ENCODE data around the gene HEATR5A.
"Not testable (repeated sequence)": the region's sequence is repeated elsewhere in the genome, so short reads cannot be mapped to it uniquely, and the experiment has no call there.

The HEATR5A gene

GRCh38 chr14:31391473-31391872, 28.9 kb downstream of the HEATR5A start:
- in situ Hi-C loops (cut with MboI; ENCODE audit: low sequenced_read_pairs), result no loop called here

DNA sequence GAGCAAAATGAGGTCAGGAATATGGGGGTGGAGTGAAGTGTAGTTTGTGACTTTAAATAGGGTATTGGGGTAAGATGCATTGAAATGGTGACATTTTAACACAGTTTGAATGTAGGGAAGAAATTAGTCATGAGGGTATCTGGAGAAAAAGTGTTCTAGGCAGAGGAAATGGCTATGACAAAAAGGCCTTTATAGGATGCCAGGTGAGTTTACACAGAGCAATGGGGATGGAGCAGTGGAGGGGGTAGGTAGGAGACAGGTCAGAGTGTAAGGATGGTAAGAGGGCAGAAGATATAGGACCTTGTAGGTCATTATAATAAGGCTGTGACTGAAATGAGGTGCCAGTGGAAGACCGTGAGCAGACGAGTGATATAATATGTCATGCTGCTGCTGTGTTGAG, 30.4 kb downstream of the HEATR5A start:
- in situ Hi-C loops (cut with MboI; ENCODE audit: low sequenced_read_pairs), result no loop called here

- in situ Hi-C loops (cut with MboI; ENCODE audit: low sequenced_read_pairs), result no loop called here
Observed at GRCh38 chr14:31388687-31389413, 31.5 kb downstream of the HEATR5A start.

- in situ Hi-C loops (cut with MboI; ENCODE audit: low sequenced_read_pairs), result no loop called here
Observed at GRCh38 chr14:31387091-31387490, 33.3 kb downstream of the HEATR5A start.

- in situ Hi-C loops (cut with MboI; ENCODE audit: low sequenced_read_pairs), result no loop called here
Observed at GRCh38 chr14:31386271-31386670, 34.1 kb downstream of the HEATR5A start.

DNA sequence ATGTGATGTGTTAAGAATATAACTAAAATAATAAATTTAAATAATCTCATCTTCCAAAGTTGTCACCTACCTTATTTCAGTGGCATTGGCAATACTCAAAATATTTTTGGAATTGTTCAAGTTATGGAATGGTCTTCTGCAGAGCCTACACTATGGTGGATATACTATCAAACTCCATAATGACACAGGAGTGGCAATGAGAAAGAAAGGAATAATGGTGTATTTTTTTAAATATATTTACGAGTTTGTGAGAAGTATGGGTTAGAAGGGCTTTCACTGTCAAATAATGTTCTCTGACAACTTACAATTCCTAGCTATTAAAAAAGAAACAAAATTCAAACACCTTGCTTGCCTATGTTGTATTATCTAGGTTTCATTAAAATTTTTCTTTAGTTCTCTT, 38.1 kb downstream of the HEATR5A start:
- in situ Hi-C loops (cut with MboI; ENCODE audit: low sequenced_read_pairs), result no loop called here

DNA sequence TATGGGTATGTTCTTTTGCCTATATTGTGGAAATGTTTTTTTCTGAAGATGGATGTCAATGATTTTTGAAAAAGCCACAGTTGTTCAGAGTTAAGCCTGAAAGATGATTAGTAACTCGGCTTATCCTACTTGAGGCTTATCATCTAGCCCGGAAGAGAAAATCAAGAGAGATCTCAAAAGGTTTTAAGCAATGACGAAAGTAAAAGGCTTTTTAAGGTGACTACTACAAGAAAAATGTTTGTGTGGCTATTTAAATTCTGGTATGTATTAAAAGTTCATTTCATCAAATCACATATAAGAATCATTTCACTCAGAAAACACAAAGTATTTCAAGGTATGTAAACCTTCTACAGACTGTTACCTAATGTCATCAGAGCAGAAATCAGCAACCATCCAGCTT, 40.2 kb downstream of the HEATR5A start:
- in situ Hi-C loops (cut with MboI; ENCODE audit: low sequenced_read_pairs), result no loop called here

GRCh38 chr14:31379125-31379947, 41.0 kb downstream of the HEATR5A start:
- in situ Hi-C loops (cut with MboI; ENCODE audit: low sequenced_read_pairs), result not testable (repeated sequence)

DNA sequence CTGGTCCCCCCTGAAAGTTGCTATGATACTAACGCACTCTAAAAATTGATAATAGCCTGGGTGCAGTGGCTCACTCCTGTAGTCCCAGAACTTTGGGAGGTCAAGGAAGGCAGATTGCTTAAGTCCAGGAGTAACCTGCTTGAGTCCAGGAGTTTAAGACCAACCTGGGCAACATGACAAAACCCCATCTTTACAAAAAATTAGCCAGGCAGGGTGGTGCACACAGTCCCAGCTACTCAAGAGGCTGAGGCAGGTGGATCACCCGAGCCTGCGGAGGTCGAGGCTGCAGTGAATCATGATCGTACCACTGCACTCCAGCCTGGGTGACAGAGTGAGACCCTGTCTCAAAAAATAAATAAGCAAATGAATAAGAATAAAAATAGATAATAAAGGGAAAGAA, 42.9 kb downstream of the HEATR5A start:
- in situ Hi-C loops (cut with MboI; ENCODE audit: low sequenced_read_pairs), result no loop called here

DNA sequence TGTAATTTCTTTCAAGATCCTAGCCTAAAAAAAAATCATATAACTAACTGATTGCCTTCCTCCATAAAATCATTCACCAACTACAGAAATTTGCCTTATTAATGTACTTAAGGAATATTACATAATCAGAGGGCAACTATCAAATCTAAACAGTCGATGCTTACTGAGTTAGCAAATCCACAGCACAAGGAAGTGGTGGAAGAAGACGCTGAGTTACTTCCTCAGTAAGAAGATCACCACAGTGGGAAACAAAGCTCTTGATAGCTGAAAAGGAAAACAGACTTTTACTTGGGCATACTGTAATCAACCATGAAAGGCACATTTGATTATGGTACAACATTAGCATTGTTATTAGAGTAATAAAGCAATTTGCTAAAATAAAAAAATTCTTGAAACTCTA, 48.7 kb downstream of the HEATR5A start:
- in situ Hi-C loops (cut with MboI; ENCODE audit: low sequenced_read_pairs), result loop anchor here (25.0 kb wide), 1 partner anchor 709 kb away; no protein-coding TSS in a partner anchor

DNA sequence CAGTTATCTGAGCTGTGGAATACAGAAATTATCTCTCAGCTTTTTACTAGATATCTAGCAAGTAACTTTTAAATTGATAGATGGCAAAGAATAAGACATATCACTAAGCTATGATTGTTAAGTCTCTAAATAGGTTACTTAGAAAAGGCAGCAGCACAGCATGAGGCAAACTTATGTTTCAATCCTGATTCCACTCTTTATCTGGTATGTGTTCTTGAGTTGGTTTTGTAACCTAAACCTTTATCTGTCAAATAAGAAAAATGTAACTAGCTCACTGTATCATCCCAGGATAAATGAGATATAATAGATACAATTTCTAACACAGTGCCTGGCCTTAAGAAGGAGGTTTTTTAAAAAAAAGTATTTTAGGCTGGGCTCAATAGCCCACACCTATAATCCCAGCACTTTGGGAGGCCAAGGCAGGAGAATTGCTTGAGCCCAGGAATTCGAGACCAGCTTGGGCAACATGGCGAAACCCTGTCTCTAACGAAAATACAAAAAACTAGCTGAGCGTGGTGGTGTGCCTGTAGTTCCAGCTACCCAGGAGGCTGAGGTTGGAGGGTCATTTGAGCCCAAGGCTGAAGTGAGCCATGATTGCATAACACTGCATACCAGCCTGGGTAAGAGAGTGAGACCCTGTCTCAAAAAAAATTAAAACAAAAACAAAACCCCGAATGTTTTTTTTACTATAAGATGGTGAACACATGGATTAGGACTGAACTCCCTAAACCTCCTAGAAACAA, 56.8 kb downstream of the HEATR5A start:
- in situ Hi-C loops (cut with MboI; ENCODE audit: low sequenced_read_pairs), result loop anchor here (25.0 kb wide), 1 partner anchor 701 kb away; no protein-coding TSS in a partner anchor

GRCh38 chr14:31362746-31363145, 57.6 kb downstream of the HEATR5A start:
- in situ Hi-C loops (cut with MboI; ENCODE audit: low sequenced_read_pairs), result loop anchor here (25.0 kb wide), 1 partner anchor 700 kb away; no protein-coding TSS in a partner anchor

GRCh38 chr14:31361761-31362160, 58.6 kb downstream of the HEATR5A start:
- in situ Hi-C loops (cut with MboI; ENCODE audit: low sequenced_read_pairs), result loop anchor here (25.0 kb wide), 1 partner anchor 699 kb away; no protein-coding TSS in a partner anchor

DNA sequence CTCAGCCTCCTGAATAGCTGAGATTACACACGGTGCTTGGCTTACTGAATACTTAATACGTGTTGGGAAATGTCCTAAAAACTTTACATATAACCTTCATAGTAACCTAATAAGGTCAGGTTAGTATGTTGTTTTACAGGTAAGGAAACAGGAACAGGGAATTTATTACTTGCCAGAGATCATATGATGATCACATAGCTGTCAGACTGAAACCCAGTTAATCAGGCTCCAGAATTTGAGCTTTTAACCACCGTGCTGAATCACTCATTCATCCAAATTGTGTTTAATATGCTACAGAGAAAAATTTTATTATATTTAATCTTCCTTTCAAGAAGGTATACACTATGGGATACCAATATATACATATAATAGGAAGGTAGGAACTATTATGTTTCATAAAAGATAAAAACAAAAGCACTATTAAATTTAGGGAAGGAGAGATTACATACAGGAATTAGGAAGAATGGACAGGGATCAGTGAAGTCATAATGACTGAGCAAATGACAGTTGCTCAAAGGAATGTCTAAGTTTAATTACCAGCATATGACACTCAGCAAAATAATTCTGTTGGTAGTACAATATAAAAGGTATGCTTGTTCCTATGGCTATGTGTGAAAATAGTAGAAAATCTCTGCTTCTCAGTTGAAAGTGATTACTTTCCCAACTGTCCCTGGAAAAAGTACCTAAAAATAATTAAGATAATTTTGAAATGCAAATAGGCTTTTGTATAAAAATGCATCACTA, 59.3 kb downstream of the HEATR5A start:
- in situ Hi-C loops (cut with MboI; ENCODE audit: low sequenced_read_pairs), result loop anchor here (25.0 kb wide), 1 partner anchor 699 kb away; no protein-coding TSS in a partner anchor

GRCh38 chr14:31357279-31357678, 63.1 kb downstream of the HEATR5A start:
- in situ Hi-C loops (cut with MboI; ENCODE audit: low sequenced_read_pairs), result loop anchor here (25.0 kb wide), 1 partner anchor 695 kb away; no protein-coding TSS in a partner anchor

- in situ Hi-C loops (cut with MboI; ENCODE audit: low sequenced_read_pairs), result no loop called here
Observed at GRCh38 chr14:31346097-31346496, 74.3 kb downstream of the HEATR5A start.

DNA sequence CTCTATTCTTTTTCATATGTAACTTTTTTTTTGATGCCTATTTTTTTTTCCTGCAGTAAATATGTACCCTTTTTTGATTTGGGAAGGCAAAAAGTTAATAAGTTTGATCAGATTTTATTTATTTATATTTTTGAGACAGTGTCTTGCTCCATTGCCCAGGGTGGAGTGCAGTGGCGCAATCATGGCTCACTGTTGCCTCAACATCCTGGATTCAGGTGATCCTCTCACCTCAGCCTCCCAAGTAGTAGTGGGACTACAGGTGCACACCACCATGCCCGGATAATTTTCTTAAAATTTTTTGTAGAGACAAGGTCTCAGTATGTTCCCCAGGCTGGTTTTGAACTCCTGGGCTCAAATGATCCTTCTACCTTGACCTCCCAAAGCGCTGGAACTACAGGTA, 79.1 kb downstream of the HEATR5A start:
- in situ Hi-C loops (cut with MboI; ENCODE audit: low sequenced_read_pairs), result no loop called here

- in situ Hi-C loops (cut with MboI; ENCODE audit: low sequenced_read_pairs), result no loop called here
Observed at GRCh38 chr14:31340297-31341063, 79.9 kb downstream of the HEATR5A start.

- in situ Hi-C loops (cut with MboI; ENCODE audit: low sequenced_read_pairs), result no loop called here
Observed at GRCh38 chr14:31339743-31340142, 80.6 kb downstream of the HEATR5A start.

DNA sequence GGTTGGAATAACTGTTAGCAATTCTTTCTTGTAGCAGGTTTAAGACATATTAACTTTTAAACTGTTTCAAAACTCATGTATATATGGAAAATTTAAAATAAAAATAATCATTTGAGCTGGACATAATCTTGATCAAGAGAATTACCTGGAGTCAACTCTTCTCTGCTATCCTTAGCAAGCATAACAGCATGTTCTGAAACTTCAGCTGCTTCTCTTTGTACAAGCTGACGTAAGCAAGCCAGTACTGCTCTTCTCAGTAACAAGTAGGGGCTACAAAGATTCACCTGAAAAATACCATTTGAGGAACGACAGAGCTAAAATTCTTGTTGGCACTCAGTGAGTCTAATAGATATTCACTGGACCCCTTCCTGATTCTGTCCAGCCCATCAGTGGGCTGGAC, 83.0 kb downstream of the HEATR5A start:
- in situ Hi-C loops (cut with MboI; ENCODE audit: low sequenced_read_pairs), result no loop called here

All from HL-60/S4 treated with retinoic acid at 250 ng/mL for 4 days and 3 days (cell line).